Right lobe of liver (tissue), 6 donors: Measurements from ENCODE around the gene FAM3C. TPM values are rescaled to one million over a fixed set of nuclear protein-coding genes. Genes with fewer than 3 reads are reported as not detected.

Experiments
- ATAC-seq, 4 donors: fragments of 200-7000 bp; cut with Tn5 transposase; one replicate each; pipeline ENCODE4 v1.9.1; 2020; ENCODE audit warnings: mild to moderate bottlenecking in 4 of 4, moderate library complexity in 4 of 4
- DNase-seq, 3 donors: peaks; one replicate each; pipeline ENCODE4 v3.0.0-alpha.2; 2020
- H3K27ac ChIP-seq, 3 donors: fragments of 200-600 bp; one replicate each; pipeline ENCODE4 v1.8.0; 2022
- H3K27me3 ChIP-seq, 2 donors: fragments of 200-600 bp; one replicate each; pipeline ENCODE4 v1.8.0; 2022
- H3K36me3 ChIP-seq, 4 donors: fragments of 200-600 bp; sonication (generic) in 1 of 4; one replicate each; pipeline versions ENCODE4 v1.5.1 to v1.8.0; 2017 to 2022; ENCODE audit warnings: control low read depth in 1 of 4
- H3K4me1 ChIP-seq, 4 donors: fragments of 200-600 bp; sonication (generic) in 1 of 4; one replicate each; pipeline versions ENCODE4 v1.5.1 to v1.8.0; 2017 to 2022; ENCODE audit warnings: control low read depth in 1 of 4
- H3K4me3 ChIP-seq, 3 donors: fragments of 200-600 bp; one replicate each; pipeline ENCODE4 v1.8.0; 2022
- H3K9me3 ChIP-seq, 4 donors: fragments of 200-600 bp; sonication (generic) in 1 of 4; one replicate each; pipeline versions ENCODE4 v1.5.1 to v1.8.0; 2017 to 2022; ENCODE audit warnings: control low read depth in 1 of 4
- POLR2A ChIP-seq: fragments of 450-650 bp; IDR thresholded peaks from one replicate; pipeline ENCODE4 v1.6.1; 2017; ENCODE audit warnings: antibody characterized with exemption, mild to moderate bottlenecking
- WGBS: methylation state at CpG from one replicate; pipeline ENCODE4 v1.1.6; 2018; ENCODE audit warnings: low coverage, low lambda C conversion rate; ENCODE audit not compliant: insufficient coverage; ENCODE audit errors: missing lambda C conversion rate; 5-methylcytosine and 5-hydroxymethylcytosine counted together
- intact Hi-C, 2 donors: fragments of 100-400 bp; cut with DNase I; formaldehyde crosslinking; loops; one replicate each; pipeline versions ENCODE4 v1.11.2 to v1.14.1; 2022
- total RNA-seq, 6 experiments: library from RNA; depleted of rRNA in 2 of 6; stranded (reverse); fragments of >200 nt in 2 of 6; fragmentation: NEBNext Ultra II Directional in 3 of 6; extraction: Animal tissue kit (Norgen Biotek cat#: 25700) in 3 of 6; gene quantifications; one replicate each; pipeline versions ENCODE4 v1.1.0 to v1.2.4, GENCODE V29; 2016 to 2023
- TF ChIP-seq, protein P1 (sequence below), 4 donors: fragments of 200-600 bp in 3 of 4; fragments of 450-650 bp in 1 of 4; IDR thresholded peaks; one replicate each; pipeline versions ENCODE4 v1.5.1 to v1.8.0; 2016 to 2022; ENCODE audit warnings: antibody characterized with exemption in 4 of 4, mild to moderate bottlenecking in 2 of 4
- donor health status: DM: no; HTN: yes; CAD: no.
- donor health status: DM: no; HTN: no; CAD: no.
- donor health status: DM: no; HTN: no; CAD: no.
- donor health status: DM: no; HTN: yes; CAD: no.
- donor health status: DM: no; HTN: yes; CAD: no.

Gene FAM3C
- total RNA-seq, 6 experiments from 2014 or later = 13.6 to 41.3 (median 31.8) TPM

DNA sequence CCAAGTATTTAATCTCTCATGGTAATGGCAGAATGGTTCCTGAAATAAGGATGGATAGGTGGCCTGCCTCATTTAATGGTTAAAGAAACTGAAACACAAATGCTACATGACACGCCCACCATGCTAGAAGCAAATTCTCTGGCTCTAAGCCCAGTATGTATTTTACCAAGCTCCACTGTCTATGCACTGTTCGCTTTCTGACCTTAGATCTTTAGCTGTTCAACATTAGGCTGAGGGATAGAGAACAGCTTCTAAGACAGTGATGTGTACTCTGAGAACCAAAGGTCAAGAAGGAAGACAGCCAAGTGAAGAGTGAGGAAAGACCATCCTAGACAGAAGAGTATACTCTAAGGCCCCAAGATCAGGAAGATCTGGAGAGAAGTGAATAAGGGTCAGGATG is 26.6 kb downstream of the FAM3C start:
- Histone ChIP-seq H3K4me1 (peaks cover 0 to 4% (median 0%) of the 10 kb centered on the region in 4 donors), H3K9me3 (no peaks in the 10 kb centered on the region), H3K27ac (no peak overlapping the region), H3K36me3 (no peaks in the 10 kb centered on the region), H3K27me3 (no peaks in the 10 kb centered on the region), H3K4me3 (no peak overlapping the region)
- no peak for DNase-seq
- ATAC-seq = peak; percentile 44 to 87 (median 52)
- intact Hi-C loops = loop anchor here in 1 of 2 donors (10.0 kb wide), 1 partner anchor 175 kb away; no protein-coding TSS in a partner anchor
- WGBS = 18% methylated on average over 2 of the region's 2 CpGs
- TF ChIP-seq POLR2A = no peak
- TF ChIP-seq, protein P1, sequence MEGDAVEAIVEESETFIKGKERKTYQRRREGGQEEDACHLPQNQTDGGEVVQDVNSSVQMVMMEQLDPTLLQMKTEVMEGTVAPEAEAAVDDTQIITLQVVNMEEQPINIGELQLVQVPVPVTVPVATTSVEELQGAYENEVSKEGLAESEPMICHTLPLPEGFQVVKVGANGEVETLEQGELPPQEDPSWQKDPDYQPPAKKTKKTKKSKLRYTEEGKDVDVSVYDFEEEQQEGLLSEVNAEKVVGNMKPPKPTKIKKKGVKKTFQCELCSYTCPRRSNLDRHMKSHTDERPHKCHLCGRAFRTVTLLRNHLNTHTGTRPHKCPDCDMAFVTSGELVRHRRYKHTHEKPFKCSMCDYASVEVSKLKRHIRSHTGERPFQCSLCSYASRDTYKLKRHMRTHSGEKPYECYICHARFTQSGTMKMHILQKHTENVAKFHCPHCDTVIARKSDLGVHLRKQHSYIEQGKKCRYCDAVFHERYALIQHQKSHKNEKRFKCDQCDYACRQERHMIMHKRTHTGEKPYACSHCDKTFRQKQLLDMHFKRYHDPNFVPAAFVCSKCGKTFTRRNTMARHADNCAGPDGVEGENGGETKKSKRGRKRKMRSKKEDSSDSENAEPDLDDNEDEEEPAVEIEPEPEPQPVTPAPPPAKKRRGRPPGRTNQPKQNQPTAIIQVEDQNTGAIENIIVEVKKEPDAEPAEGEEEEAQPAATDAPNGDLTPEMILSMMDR (IDR thresholded peaks at IDR 0.05) = no peak

DNA sequence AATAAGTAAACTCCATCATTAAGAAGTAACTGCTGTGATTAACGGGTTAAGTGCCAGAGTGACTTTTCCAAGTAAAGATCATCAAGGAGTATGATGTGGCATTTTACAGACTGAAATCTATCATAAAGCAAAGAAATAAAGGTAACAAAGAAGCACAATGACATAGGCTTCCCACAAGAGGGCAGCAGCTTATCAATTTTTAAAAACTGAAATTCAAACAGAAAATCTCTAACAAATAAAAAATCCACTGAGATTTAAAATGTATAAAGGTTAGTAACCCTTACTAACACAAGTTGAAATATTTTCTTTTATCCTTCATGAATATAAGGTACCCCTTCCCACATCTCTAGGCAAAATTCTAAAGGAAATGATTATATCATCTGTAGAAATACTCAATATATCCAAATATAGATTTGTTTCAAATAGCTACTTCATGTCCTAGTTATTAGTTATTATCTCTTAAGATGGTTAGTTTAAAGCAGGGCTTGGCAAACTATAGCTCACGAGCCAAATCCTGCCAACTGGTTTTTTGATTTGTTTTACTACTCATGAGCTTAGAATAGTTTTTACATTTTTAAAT is 29.2 kb downstream of the FAM3C start:
- Histone ChIP-seq H3K36me3 (peaks cover 0 to 8% (median 2%) of the 10 kb centered on the region in 4 donors), H3K4me3 (no peak overlapping the region), H3K4me1 (peaks cover 0 to 4% (median 0%) of the 10 kb centered on the region in 4 donors), H3K27me3 (no peaks in the 10 kb centered on the region), H3K27ac (no peak overlapping the region), H3K9me3 (no peaks in the 10 kb centered on the region)
- no peak for DNase-seq
- 22% methylated on average over 2 of the region's 2 CpGs for WGBS
- intact Hi-C loops = loop anchor here in 1 of 2 donors (10.0 kb wide), 1 partner anchor 178 kb away; no protein-coding TSS in a partner anchor
- no peak for TF ChIP-seq POLR2A
- TF ChIP-seq, protein P1 (IDR thresholded peaks at IDR 0.05) = peak; percentile 69 to 80 (median 76)
- ATAC-seq = peak in 3 of 4 donors; percentile 65 to 68 (median 67)

DNA sequence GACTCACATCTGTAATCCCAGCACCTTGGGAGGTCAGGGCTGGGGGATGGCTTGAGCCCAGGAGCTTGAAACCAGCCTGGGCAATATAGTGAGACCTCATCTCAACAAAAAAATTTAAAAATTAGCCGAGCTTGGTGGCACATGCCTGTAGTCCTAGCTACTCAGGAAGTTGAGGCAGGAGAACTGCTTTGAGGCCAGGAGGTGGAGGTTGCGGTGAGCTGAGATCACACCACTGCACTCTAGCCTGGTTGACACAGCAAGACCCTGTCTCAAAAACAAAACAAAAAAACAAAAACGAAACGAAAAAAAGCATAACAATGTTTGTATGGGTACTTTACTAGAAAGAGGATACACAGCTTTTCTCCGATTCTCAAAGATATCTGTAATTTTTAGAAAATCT is 35.5 kb downstream of the FAM3C start:
- Histone ChIP-seq H3K27ac (no peak overlapping the region), H3K4me3 (no peak overlapping the region), H3K36me3 (peaks cover 0 to 24% (median 8%) of the 10 kb centered on the region in 4 donors), H3K9me3 (no peaks in the 10 kb centered on the region), H3K4me1 (no peaks in the 10 kb centered on the region), H3K27me3 (no peaks in the 10 kb centered on the region)
- ATAC-seq (no peak), DNase-seq (no peak)
- TF ChIP-seq, protein P1 (IDR thresholded peaks at IDR 0.05) = no peak
- TF ChIP-seq POLR2A = no peak
- 76% methylated on average over 5 of the region's 5 CpGs for WGBS
- intact Hi-C loops = loop anchor here in 1 of 2 donors (10.0 kb wide), 1 partner anchor 184 kb away; no protein-coding TSS in a partner anchor

DNA sequence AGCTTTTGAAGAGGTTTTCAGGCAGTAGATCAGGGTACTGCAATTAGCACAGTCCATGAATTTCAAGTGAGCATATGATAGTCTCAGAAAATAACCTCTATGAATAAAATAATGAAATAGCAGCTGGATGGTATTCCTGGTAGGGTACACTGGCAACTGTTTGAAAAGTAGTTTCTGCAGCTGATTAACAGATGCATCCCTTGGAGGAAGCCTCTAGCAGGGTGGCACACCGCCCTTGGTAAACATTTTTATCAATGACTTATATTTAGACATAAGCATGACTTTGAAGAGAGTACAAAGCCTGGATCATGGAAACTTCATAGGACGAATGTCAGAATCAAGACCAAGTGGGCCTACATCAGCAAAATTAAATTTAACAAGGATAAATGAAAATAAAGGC is 40.5 kb downstream of the FAM3C start:
- no peak overlapping the region for H3K4me3 ChIP-seq
- DNase-seq = no peak
- no peaks in the 10 kb centered on the region for H3K4me1 ChIP-seq
- no peaks in the 10 kb centered on the region for H3K27me3 ChIP-seq
- H3K9me3 ChIP-seq = no peaks in the 10 kb centered on the region
- H3K36me3 ChIP-seq = peaks cover 0 to 19% (median 8%) of the 10 kb centered on the region in 4 donors
- TF ChIP-seq, protein P1 (IDR thresholded peaks at IDR 0.05) = no peak
- TF ChIP-seq POLR2A = no peak
- intact Hi-C loops = no loop called here
- ATAC-seq = no peak
- WGBS = 88% methylated on average over 2 of the region's 2 CpGs
- H3K27ac ChIP-seq = no peak overlapping the region
